Measurements from ENCODE around the gene SVIL. TPM values are rescaled to one million over a fixed set of nuclear protein-coding genes. Genes with fewer than 3 reads are reported as not detected.

SVIL gene
- polyA plus RNA-seq, 1 donor (not counting 4 experiments of a cell fraction or from before 2014, with no cell fraction given), result 16.2 TPM

DNA sequence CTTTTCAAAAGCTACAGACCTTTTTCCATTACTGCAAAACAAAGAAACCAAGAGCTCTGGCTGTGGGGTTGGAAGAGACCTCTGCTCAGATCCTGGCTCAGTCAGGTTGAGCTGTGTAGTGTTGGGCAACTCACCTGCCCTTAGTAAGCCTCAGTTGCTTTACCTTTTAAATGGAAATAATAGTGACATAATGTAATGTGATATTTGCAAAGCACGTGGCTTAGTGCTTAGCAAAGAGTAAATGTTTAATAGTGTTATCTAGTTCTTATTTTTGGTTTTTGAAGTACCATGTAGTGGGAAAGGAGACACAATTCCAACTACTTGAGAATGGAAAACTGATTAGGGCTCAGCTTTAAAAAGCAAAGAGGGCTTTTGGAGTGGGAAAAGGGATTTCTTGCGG lies 100.2 kb downstream of the SVIL start:
- Histone ChIP-seq H3K27ac (ENCODE audit: control insufficient read depth, insufficient read depth, low read length) (no peak overlapping the region), H3K4me3 (ENCODE audit: control insufficient read depth in 2 of 3, extremely low read depth in 1 of 3, insufficient read depth in 2 of 3, low read depth in 1 of 3, low read length in 3 of 3) (no peak overlapping the region), H3K4me1 (ENCODE audit: control insufficient read depth, extremely low read depth, insufficient read depth, low read length) (no peaks in the 10 kb centered on the region), H3K9ac (ENCODE audit: control insufficient read depth, extremely low read depth, insufficient read depth, low read length) (no peak overlapping the region), H3K9me1 (ENCODE audit: control insufficient read depth, extremely low read depth, insufficient read depth, low read length) (peaks cover 3% of the 10 kb centered on the region), H3K36me3 (ENCODE audit: control insufficient read depth in 2 of 2, extremely low read depth in 1 of 2, insufficient read depth in 2 of 2, low read length in 2 of 2) (peaks cover 4 to 19% of the 10 kb centered on the region in 2 experiments), H3K9me3 (ENCODE audit: control insufficient read depth, low read depth, low read length) (no peaks in the 10 kb centered on the region), H3K27me3 (ENCODE audit: control insufficient read depth, extremely low read depth, insufficient read depth, low read length) (no peaks in the 10 kb centered on the region), H4K20me1 (ENCODE audit: control insufficient read depth, extremely low read depth, insufficient read depth, low read length) (no peaks in the 10 kb centered on the region), H3K4me2 (ENCODE audit: control insufficient read depth, extremely low read depth, insufficient read depth, low read depth, low read length) (no peak overlapping the region), H2AFZ (ENCODE audit: control insufficient read depth, low read length) (no peak overlapping the region), H3K79me2 (ENCODE audit: control insufficient read depth, insufficient read depth, low read length) (no peaks in the 10 kb centered on the region)
- DNase-seq (ENCODE audit: low read depth, low spot score) (no peak), FAIRE-seq (no peak)
- TF ChIP-seq EZH2 (IDR thresholded peaks at IDR 0.05; ENCODE audit: low read length), result no peak
- TF ChIP-seq, protein P1, sequence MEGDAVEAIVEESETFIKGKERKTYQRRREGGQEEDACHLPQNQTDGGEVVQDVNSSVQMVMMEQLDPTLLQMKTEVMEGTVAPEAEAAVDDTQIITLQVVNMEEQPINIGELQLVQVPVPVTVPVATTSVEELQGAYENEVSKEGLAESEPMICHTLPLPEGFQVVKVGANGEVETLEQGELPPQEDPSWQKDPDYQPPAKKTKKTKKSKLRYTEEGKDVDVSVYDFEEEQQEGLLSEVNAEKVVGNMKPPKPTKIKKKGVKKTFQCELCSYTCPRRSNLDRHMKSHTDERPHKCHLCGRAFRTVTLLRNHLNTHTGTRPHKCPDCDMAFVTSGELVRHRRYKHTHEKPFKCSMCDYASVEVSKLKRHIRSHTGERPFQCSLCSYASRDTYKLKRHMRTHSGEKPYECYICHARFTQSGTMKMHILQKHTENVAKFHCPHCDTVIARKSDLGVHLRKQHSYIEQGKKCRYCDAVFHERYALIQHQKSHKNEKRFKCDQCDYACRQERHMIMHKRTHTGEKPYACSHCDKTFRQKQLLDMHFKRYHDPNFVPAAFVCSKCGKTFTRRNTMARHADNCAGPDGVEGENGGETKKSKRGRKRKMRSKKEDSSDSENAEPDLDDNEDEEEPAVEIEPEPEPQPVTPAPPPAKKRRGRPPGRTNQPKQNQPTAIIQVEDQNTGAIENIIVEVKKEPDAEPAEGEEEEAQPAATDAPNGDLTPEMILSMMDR (optimal IDR thresholded peaks at IDR 0.05 in 1 of 3, IDR thresholded peaks at IDR 0.05 in 1 of 3, conservative IDR thresholded peaks at IDR 0.05 in 1 of 3; ENCODE audit: extremely low read depth in 1 of 3, insufficient read depth in 2 of 3, low read length in 3 of 3), result no peak
- dilution Hi-C loops (cut with MboI; ENCODE audit: extremely low pct_ligation_motif_present, low sequenced_read_pairs), result no loop called here

DNA sequence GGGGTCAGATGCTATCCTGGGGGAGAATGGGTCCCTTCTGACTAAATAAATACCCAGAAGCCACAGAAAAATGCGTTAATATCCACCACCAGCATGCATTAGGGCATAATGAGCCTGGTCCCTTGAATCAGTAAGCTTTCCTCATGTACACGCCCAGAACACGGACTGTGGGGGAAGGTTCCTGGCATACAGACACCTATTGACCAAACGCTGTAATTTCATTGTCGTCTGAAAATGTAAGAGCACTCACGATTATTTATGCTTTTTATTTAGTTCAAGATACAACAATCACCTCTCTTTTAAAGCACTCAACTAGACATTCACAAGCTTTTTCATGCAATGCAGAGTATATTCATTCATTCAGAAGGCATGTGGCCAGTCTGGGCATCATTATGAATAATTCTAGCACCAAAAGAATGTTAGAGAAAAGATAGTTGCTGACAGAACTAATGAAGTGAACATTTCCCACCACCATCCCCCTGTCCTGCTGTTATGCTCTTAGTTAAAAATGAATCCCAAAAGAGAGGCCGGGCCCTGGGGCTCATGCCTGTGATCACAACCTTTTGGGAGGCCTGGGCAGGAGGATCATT lies 101.0 kb downstream of the SVIL start:
- Histone ChIP-seq H3K4me3 (ENCODE audit: control insufficient read depth in 2 of 3, extremely low read depth in 1 of 3, insufficient read depth in 2 of 3, low read depth in 1 of 3, low read length in 3 of 3) (no peak overlapping the region), H3K27ac (ENCODE audit: control insufficient read depth, insufficient read depth, low read length) (no peak overlapping the region), H3K9ac (ENCODE audit: control insufficient read depth, extremely low read depth, insufficient read depth, low read length) (no peak overlapping the region), H3K4me2 (ENCODE audit: control insufficient read depth, extremely low read depth, insufficient read depth, low read depth, low read length) (no peak overlapping the region), H3K36me3 (ENCODE audit: control insufficient read depth in 2 of 2, extremely low read depth in 1 of 2, insufficient read depth in 2 of 2, low read length in 2 of 2) (peaks cover 4 to 17% of the 10 kb centered on the region in 2 experiments), H4K20me1 (ENCODE audit: control insufficient read depth, extremely low read depth, insufficient read depth, low read length) (no peaks in the 10 kb centered on the region), H3K9me1 (ENCODE audit: control insufficient read depth, extremely low read depth, insufficient read depth, low read length) (peaks cover 3% of the 10 kb centered on the region), H3K79me2 (ENCODE audit: control insufficient read depth, insufficient read depth, low read length) (no peaks in the 10 kb centered on the region), H3K27me3 (ENCODE audit: control insufficient read depth, extremely low read depth, insufficient read depth, low read length) (no peaks in the 10 kb centered on the region), H3K4me1 (ENCODE audit: control insufficient read depth, extremely low read depth, insufficient read depth, low read length) (no peaks in the 10 kb centered on the region), H2AFZ (ENCODE audit: control insufficient read depth, low read length) (no peak overlapping the region), H3K9me3 (ENCODE audit: control insufficient read depth, low read depth, low read length) (no peaks in the 10 kb centered on the region)
- dilution Hi-C loops (cut with MboI; ENCODE audit: extremely low pct_ligation_motif_present, low sequenced_read_pairs), result no loop called here
- TF ChIP-seq, protein P1 (optimal IDR thresholded peaks at IDR 0.05 in 1 of 3, IDR thresholded peaks at IDR 0.05 in 1 of 3, conservative IDR thresholded peaks at IDR 0.05 in 1 of 3; ENCODE audit: extremely low read depth in 1 of 3, insufficient read depth in 2 of 3, low read length in 3 of 3), result no peak
- no peak for TF ChIP-seq EZH2 (IDR thresholded peaks at IDR 0.05; ENCODE audit: low read length)
- no peak for DNase-seq (ENCODE audit: low read depth, low spot score)
- FAIRE-seq, result no peak

All from keratinocyte (primary cell).